ENCODE data around the gene DGKG. TPM values are rescaled to one million over a fixed set of nuclear protein-coding genes. Genes with fewer than 3 reads are reported as not detected.

Gene DGKG
- total and polyA plus RNA-seq, 8 donors, result 0.12 to 26.3 (median 2.7) TPM

DNA sequence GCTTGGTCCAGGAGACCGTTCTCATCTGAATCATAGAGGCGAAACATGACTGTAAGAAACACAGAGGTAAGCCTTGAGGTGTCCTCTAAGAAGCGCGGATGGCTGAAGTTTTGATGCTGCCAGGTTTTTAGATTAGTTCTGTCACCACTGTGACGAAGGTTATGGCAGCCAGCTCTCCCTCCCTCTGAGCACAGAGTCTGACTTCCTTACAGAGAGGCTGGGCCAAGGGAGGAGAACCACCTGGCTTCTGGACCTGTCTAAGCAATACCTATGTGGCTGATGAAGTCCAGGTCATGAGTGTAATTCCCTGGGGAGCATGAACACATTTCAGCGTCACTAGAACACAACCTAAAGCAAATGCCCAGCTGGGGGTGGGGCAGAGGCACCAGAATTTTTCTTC is 77.4 kb downstream of the DGKG start:
- TF ChIP-seq POLR2AphosphoS5 (IDR thresholded peaks at IDR 0.05), result no peak
- TF ChIP-seq, protein P1, sequence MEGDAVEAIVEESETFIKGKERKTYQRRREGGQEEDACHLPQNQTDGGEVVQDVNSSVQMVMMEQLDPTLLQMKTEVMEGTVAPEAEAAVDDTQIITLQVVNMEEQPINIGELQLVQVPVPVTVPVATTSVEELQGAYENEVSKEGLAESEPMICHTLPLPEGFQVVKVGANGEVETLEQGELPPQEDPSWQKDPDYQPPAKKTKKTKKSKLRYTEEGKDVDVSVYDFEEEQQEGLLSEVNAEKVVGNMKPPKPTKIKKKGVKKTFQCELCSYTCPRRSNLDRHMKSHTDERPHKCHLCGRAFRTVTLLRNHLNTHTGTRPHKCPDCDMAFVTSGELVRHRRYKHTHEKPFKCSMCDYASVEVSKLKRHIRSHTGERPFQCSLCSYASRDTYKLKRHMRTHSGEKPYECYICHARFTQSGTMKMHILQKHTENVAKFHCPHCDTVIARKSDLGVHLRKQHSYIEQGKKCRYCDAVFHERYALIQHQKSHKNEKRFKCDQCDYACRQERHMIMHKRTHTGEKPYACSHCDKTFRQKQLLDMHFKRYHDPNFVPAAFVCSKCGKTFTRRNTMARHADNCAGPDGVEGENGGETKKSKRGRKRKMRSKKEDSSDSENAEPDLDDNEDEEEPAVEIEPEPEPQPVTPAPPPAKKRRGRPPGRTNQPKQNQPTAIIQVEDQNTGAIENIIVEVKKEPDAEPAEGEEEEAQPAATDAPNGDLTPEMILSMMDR (IDR thresholded peaks at IDR 0.05), result no peak
- no peak for TF ChIP-seq EP300 (IDR thresholded peaks at IDR 0.05)
- no peak for TF ChIP-seq POLR2A (IDR thresholded peaks at IDR 0.05)
- WGBS, 5 donors, result 84 to 88% (median 86%) methylated on average over 6 of the region's 6 CpGs
- H3K36me3 ChIP-seq, result peaks cover 0 to 16% (median 0%) of the 10 kb centered on the region in 4 donors
- peaks cover 0 to 25% (median 14%) of the 10 kb centered on the region in 4 donors for H3K4me1 ChIP-seq
- intact Hi-C loops (cut with DNase I; ENCODE audit: low total_unique reads), result no loop called here
- H3K4me3 ChIP-seq, result no peak overlapping the region
- H3K27me3 ChIP-seq, result no peaks in the 10 kb centered on the region
- no peaks in the 10 kb centered on the region for H3K9me3 ChIP-seq
- no peak overlapping the region for H3K27ac ChIP-seq
- no peak for DNase-seq

DNA sequence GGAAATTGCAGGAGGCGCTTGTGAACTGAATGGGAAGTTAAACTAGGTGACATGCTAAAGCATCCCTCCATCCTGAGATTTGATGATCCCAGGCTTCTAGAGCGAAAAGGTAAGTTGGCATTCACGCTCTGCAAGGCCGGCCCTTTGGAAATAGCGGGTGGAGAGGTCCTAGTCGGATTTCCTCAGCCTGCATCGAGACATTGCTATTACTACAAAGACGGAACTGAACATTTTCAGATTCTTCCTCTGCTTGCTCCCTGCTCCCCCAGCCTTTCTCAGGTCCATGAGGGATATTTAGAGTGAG is 77.7 kb downstream of the DGKG start:
- Histone ChIP-seq H3K9me3 (no peaks in the 10 kb centered on the region), H3K4me3 (no peak overlapping the region), H3K27ac (no peak overlapping the region), H3K36me3 (peaks cover 0 to 19% (median 0%) of the 10 kb centered on the region in 4 donors), H3K4me1 (peaks cover 0 to 25% (median 14%) of the 10 kb centered on the region in 4 donors), H3K27me3 (no peaks in the 10 kb centered on the region)
- no peak for DNase-seq
- intact Hi-C loops (cut with DNase I; ENCODE audit: low total_unique reads), result no loop called here
- TF ChIP-seq, protein P1 (IDR thresholded peaks at IDR 0.05), result no peak
- no peak for TF ChIP-seq POLR2A (IDR thresholded peaks at IDR 0.05)
- TF ChIP-seq EP300 (IDR thresholded peaks at IDR 0.05), result no peak
- no peak for TF ChIP-seq POLR2AphosphoS5 (IDR thresholded peaks at IDR 0.05)
- 88 to 99% (median 95%) methylated on average over 8 of the region's 8 CpGs for WGBS, 5 donors

DNA sequence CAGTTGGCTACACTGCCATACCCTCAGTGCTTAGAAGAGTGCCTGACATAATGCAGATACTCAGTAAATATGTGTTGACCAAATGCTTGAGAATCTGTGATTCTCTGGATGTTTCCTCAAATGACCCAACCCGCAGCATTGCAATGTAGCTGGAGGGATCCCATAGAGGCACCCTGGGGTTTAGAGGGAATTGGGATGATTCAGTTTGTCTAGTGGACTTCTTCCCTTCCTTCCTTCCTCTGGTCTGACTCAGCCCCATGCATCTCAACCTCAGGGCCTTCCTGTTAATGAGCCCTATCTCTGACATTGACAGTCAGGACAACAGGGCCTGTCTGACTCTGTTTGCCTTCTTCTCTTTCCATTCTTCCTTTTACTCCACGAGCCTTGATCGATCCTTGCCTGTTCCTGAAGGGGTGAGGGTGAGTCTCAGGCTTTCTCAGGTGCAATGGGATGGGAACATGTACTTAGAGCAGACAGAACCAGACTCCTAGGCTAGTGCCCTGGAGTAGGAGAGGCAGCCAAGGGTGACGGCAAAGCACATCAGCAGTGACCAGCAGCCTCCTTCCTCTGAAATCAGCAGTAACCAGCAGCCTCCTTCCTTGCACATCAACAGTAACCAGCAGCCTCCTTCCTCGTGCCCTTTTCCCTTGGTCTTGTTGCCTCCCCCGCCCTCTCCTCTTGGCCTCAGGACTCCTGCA is 78.2 kb downstream of the DGKG start:
- no peak for TF ChIP-seq POLR2AphosphoS5 (IDR thresholded peaks at IDR 0.05)
- no peak for TF ChIP-seq EP300 (IDR thresholded peaks at IDR 0.05)
- TF ChIP-seq POLR2A (IDR thresholded peaks at IDR 0.05), result no peak
- TF ChIP-seq, protein P1 (IDR thresholded peaks at IDR 0.05), result no peak
- 72 to 84% (median 76%) methylated on average over 6 of the region's 6 CpGs for WGBS, 5 donors
- DNase-seq, result no peak

DNA sequence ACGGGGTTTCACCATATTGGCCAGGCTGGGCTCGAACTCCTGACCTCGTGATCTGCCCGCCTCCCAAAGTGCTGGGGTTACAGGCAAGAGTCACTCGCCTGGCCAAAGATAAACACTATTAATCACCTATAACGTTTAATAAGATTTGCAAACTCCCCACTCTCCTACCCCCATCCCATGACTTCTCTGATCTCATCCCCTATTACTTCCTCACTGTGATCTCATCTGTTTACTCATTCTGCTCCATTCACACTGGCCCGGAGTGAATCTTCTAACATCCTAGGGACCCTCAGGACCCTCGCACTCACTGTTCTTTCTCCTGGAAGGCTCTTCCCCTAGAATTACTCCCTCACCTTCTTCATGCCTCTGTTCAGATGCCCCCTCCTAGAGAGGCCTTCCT is 78.9 kb downstream of the DGKG start:
- Histone ChIP-seq H3K9me3 (no peaks in the 10 kb centered on the region), H3K4me1 (peaks cover 0 to 20% (median 13%) of the 10 kb centered on the region in 4 donors), H3K27me3 (no peaks in the 10 kb centered on the region), H3K36me3 (peaks cover 0 to 32% (median 0%) of the 10 kb centered on the region in 4 donors), H3K27ac (no peak overlapping the region), H3K4me3 (no peak overlapping the region)
- WGBS, 5 donors, result 74 to 80% (median 77%) methylated on average over 8 of the region's 8 CpGs
- DNase-seq, result no peak
- TF ChIP-seq EP300 (IDR thresholded peaks at IDR 0.05) (no peak), POLR2A (IDR thresholded peaks at IDR 0.05) (no peak), POLR2AphosphoS5 (IDR thresholded peaks at IDR 0.05) (no peak)
- TF ChIP-seq, protein P1 (IDR thresholded peaks at IDR 0.05), result no peak
- intact Hi-C loops (cut with DNase I; ENCODE audit: low total_unique reads), result no loop called here

More for the DNA sequence above, 78.2 kb downstream of the DGKG start:
- no peak overlapping the region for H3K4me3 ChIP-seq
- no peaks in the 10 kb centered on the region for H3K9me3 ChIP-seq
- peaks cover 0 to 25% (median 14%) of the 10 kb centered on the region in 4 donors for H3K4me1 ChIP-seq
- H3K27ac ChIP-seq, result no peak overlapping the region
- intact Hi-C loops (cut with DNase I; ENCODE audit: low total_unique reads), result no loop called here
- H3K36me3 ChIP-seq, result peaks cover 0 to 24% (median 0%) of the 10 kb centered on the region in 4 donors
- H3K27me3 ChIP-seq, result no peaks in the 10 kb centered on the region
